Body of pancreas (tissue), 4 donors: ENCODE results near the gene PLA2G7.

Experiments
- CTCF ChIP-seq, 7 experiments: fragments of 450-650 bp in 4 of 7; fragments of 200-600 bp in 3 of 7; sonication (generic) in 3 of 7; IDR thresholded peaks; one replicate each; pipeline ENCODE4 v1.5.1; 2016 to 2019; ENCODE audit warnings: antibody characterized with exemption in 7 of 7
- POLR2A ChIP-seq, 3 donors: fragments of 450-650 bp; IDR thresholded peaks; one replicate each; pipeline ENCODE4 v1.6.1; 2016; ENCODE audit warnings: antibody characterized with exemption in 3 of 3, mild to moderate bottlenecking in 2 of 3

- TF ChIP-seq CTCF (IDR thresholded peaks at IDR 0.05), result no peak
- no peak for TF ChIP-seq POLR2A (IDR thresholded peaks at IDR 0.05)
Observed at GRCh38 chr6:46688966-46689335, 46.2 kb downstream of the PLA2G7 start.
